BLaER1 treated with 17β-estradiol and CSF1 and Interleukin-3, amounts not matched to agents 10 nM and 100 nM (cell line): ENCODE data around the gene VPS25.

ENCODE experiments used
- H3K27ac ChIP-seq, 11 experiments: shearing (Covaris generic); formaldehyde crosslinking; 2 replicates each; pipeline ENCODE4 v1.8.1; 2022
- H3K27me3 ChIP-seq, 11 experiments: shearing (Covaris generic); formaldehyde crosslinking; 2 replicates each; pipeline ENCODE4 v1.8.1; 2022
- H3K36me3 ChIP-seq, 11 experiments: shearing (Covaris generic); formaldehyde crosslinking; 2 replicates each; pipeline ENCODE4 v1.8.1; 2022
- H3K4me1 ChIP-seq, 10 experiments: shearing (Covaris generic); formaldehyde crosslinking; 2 replicates each; pipeline ENCODE4 v1.8.1; 2022
- H3K4me2 ChIP-seq, 11 experiments: shearing (Covaris generic); formaldehyde crosslinking; 2 replicates each; pipeline ENCODE4 v1.8.1; 2022
- H3K4me3 ChIP-seq, 10 experiments: shearing (Covaris generic); formaldehyde crosslinking; 2 replicates each; pipeline ENCODE4 v1.8.1; 2022
- H3K9ac ChIP-seq, 11 experiments: shearing (Covaris generic); formaldehyde crosslinking; 2 replicates each; pipeline ENCODE4 v1.8.1; 2022
- H3K9me3 ChIP-seq, 11 experiments: shearing (Covaris generic); formaldehyde crosslinking; replicated peaks in 1 of 11; 2 replicates each; pipeline ENCODE4 v1.8.1; 2022
- H4K20me1 ChIP-seq, 11 experiments: shearing (Covaris generic); formaldehyde crosslinking; 2 replicates each; pipeline ENCODE4 v1.8.1; 2022
- Cebpa-rat ChIP-seq, 11 experiments: shearing (Covaris generic); IDR thresholded peaks; 2 replicates each; pipeline ENCODE4 v1.8.1; 2022

Gene VPS25

DNA sequence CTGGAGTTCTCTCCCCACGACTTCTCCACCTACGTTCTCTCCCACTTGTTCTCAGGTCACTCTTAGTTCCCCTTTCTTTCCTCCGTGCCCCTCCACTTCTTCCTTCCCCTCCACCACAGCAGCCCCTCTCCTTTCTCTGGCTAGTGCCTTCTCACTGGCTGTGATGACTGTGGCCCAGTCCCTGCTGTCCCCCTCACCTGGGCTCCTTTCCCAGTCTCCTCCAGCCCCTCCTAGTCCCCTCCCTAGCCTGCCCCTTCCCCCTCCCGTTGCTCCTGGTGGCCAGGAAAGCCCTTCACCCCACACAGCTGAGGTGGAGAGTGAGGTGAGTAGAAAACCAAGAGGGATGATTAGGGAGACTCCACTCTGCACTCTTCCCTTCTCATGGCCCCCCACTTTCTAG, 21.8 kb downstream of the VPS25 start:
- H3K27ac ChIP-seq: no peak overlapping the region
- peaks cover 15 to 37% (median 27%) of the 10 kb centered on the region in 10 experiments for H3K4me1 ChIP-seq
- H3K4me2 ChIP-seq: peak overlapping the region in 4 of 11 experiments; percentile 23 to 42 (median 34); a peak in 3 of 22 replicates
- no peak overlapping the region for H3K4me3 ChIP-seq
- no peaks in the 10 kb centered on the region for H3K9me3 ChIP-seq
- 0 out of 22 replicates have a peak overlapping the region, but pooled peaks of 1 of the 11 experiments have one; percentile 4 for H3K9ac ChIP-seq
- no peaks in the 10 kb centered on the region for H3K27me3 ChIP-seq
- H3K36me3 ChIP-seq: peaks cover 0 to 20% (median 4%) of the 10 kb centered on the region in 11 experiments; a peak in 6 of 22 replicates
- no peak for TF ChIP-seq Cebpa-rat (IDR thresholded peaks at IDR 0.05)
- no peaks in the 10 kb centered on the region for H4K20me1 ChIP-seq

DNA sequence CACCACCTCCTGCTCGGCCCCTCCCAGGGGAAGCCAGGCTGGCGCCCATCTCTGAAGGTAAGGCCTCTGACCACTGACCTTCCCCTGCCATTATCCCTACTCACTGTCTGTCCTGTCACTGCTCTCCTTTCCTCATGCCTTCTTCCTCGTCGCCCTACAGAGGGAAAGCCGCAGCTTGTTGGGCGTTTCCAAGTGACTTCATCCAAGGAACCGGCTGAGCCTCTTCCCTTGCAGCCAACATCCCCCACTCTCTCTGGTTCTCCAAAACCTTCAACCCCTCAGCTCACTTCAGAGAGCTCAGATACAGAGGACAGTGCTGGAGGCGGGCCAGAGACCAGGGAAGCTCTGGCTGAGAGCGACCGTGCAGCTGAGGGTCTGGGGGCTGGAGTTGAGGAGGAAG, 22.2 kb downstream of the VPS25 start:
- Histone ChIP-seq H3K27ac (no peak overlapping the region), H3K36me3 (peaks cover 0 to 20% (median 4%) of the 10 kb centered on the region in 11 experiments; a peak in 6 of 22 replicates), H3K4me1 (peaks cover 15 to 37% (median 27%) of the 10 kb centered on the region in 10 experiments), H3K9ac (0 out of 22 replicates have a peak overlapping the region, but pooled peaks of 1 of the 11 experiments have one; percentile 4), H3K27me3 (no peaks in the 10 kb centered on the region), H3K4me2 (peak overlapping the region in 4 of 11 experiments; percentile 23 to 42 (median 34); a peak in 3 of 22 replicates), H3K4me3 (no peak overlapping the region), H3K9me3 (no peaks in the 10 kb centered on the region), H4K20me1 (no peaks in the 10 kb centered on the region)
- TF ChIP-seq Cebpa-rat (IDR thresholded peaks at IDR 0.05): no peak

DNA sequence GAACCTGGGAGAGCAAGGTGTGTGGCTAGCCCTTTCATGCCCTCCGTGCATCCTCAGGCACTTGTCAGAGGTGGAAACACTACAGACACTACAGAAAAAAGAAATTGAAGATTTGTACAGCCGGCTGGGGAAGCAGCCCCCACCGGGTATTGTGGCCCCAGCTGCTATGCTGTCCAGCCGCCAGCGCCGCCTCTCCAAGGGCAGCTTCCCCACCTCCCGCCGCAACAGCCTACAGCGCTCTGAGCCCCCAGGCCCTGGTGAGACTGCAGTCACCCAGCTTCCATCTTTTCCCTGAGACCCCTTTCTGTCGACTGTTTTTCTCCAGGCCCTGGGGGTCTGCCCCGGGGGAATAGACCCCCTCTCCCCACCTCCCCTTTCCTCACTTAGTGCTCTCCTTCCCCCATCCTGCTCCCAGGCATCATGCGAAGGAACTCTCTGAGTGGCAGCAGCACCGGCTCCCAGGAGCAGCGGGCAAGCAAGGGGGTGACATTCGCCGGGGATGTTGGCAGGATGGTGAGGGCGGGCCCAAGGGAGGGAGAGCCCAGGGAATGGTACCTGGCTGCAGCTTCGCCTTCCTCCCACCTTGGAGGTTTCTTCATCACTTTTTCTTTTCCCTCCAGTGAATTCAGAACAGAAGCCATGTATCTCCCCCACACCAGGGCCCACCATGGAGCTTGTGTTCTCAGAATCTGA, 23.0 kb downstream of the VPS25 start:
- Histone ChIP-seq H3K9ac (peak overlapping the region in 1 of 11 experiments; percentile 83; a peak in 2 of 22 replicates), H4K20me1 (no peaks in the 10 kb centered on the region), H3K27me3 (no peaks in the 10 kb centered on the region), H3K36me3 (peaks cover 0 to 20% (median 4%) of the 10 kb centered on the region in 11 experiments; a peak in 6 of 22 replicates), H3K27ac (no peak overlapping the region), H3K4me1 (peaks cover 15 to 37% (median 27%) of the 10 kb centered on the region in 10 experiments), H3K9me3 (no peaks in the 10 kb centered on the region), H3K4me3 (no peak overlapping the region), H3K4me2 (peak overlapping the region in 4 of 11 experiments; percentile 93 to 99 (median 98); a peak in 4 of 22 replicates)
- TF ChIP-seq Cebpa-rat (IDR thresholded peaks at IDR 0.05): no peak

DNA sequence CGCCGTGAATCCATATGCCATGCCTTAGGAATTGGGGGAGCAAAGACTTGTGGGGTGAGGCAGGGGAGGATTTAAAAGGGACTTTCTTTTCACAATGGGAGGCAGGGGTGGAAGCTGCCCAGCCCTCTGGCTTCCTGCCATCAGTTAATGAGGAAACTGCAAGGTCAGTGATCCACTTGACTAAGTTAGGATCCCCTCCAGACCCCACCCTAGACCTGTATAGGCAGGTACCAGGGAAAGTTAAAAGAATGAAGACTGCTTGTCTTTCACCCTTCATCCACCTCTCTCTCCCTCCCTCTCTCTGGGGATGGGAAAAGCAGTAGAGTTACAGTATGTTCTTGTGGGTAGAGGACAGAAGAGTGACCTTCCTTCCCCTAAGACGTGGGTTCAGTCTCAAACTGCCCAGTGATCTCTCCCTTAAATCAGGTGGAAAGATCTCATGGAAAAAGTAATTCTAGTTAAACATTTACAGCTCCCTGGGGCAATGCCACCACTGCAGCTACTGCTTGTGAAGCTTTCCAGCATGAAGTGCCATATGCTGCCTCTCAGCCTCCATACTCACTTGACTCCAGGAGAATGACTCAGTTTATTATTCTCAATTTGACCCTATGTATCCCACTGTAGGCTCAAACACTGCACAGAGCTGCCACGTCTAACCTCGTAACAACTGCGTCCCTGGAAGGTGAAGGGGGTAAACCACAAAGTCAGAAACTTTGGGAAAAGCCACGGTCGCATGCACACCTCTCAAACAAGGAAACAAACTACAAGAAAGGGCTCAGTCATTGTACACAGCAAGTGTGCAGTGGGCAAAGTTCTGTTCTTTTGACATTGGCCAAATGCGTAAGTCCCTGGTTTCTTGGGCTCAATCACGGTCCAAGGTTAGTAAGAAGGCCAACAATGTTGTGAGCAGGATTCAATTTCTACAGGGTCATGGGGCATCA, 24.1 kb downstream of the VPS25 start:
- H3K36me3 ChIP-seq: peaks cover 0 to 20% (median 4%) of the 10 kb centered on the region in 11 experiments; a peak in 6 of 22 replicates
- H3K4me1 ChIP-seq: peaks cover 15 to 37% (median 27%) of the 10 kb centered on the region in 10 experiments
- no peaks in the 10 kb centered on the region for H4K20me1 ChIP-seq
- peak overlapping the region; percentile 75 to 94 (median 86) for H3K4me3 ChIP-seq
- TF ChIP-seq Cebpa-rat (IDR thresholded peaks at IDR 0.05): no peak
- H3K27ac ChIP-seq: peak overlapping the region in 8 of 11 experiments; percentile 65 to 84 (median 78); a peak in 8 of 22 replicates
- H3K27me3 ChIP-seq: no peaks in the 10 kb centered on the region
- H3K9ac ChIP-seq: peak overlapping the region; percentile 79 to 90 (median 88)
- no peaks in the 10 kb centered on the region for H3K9me3 ChIP-seq
- H3K4me2 ChIP-seq: peak overlapping the region; percentile 87 to 99 (median 94)

DNA sequence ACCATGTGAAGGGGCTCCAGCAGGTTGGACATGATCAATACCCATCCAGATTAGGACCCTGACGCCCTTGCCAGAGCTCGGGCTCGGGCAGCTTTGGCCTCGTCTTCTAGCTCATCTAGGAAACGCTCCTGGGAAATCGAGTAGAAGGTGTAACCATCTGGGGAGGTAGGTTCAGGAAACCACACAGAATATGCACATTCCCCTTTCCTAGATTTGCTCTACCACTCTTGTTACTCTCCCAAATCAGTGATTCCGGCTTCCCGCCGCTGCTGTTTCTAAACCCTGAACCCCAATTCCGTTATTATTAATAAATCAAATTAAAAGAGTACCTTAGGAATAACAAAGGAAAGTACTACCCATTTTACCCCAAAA, 24.7 kb downstream of the VPS25 start:
- H3K4me1 ChIP-seq: peaks cover 15 to 37% (median 27%) of the 10 kb centered on the region in 10 experiments
- no peaks in the 10 kb centered on the region for H3K27me3 ChIP-seq

DNA sequence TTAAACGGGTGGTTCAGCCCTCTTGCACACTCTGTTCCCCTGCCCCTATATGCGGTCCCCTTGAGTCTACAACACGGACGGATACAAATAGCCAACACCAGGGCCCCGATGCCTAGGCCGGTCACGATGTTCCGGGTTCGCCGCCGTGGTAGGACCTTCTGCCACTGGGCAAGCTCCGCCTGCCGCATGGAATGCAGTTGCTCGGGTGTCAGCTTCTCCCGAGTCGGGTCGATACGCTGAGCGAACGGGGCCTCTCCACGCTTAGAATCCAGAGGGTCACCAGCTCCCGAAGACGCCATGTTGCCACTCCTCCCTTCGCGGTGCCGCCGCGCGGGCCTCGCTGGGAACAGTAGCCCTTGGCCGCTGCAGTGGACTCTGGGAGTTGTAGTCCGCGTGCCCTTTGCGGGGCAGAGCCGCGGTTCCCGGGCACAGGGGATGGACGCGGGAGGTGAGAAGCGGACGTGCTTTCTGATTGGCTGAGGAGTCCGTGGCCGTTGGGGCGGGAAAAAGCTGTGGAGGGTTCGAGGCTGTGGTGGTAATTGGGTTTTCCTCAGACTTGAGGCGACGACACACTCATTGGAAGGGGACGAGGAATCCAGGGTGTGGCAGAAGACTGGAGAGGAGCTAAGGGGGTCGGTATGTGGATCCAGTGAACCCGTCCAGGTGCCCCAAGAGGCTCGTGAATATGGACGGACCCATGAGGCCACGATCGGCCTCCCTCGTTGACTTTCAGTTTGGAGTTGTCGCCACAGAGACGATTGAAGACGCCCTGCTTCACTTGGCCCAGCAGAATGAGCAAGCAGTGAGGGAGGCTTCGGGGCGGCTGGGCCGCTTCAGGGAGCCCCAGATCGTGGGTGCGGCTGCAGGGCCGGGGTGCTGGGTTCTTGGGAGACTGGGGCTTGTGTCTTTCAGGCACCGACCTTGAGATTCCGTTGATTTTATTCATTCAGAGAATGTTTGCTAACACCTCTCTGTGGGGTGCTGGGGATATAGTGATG, 25.4 kb downstream of the VPS25 start, which contains the start of the genes CNTD1 and COA3:
Gene CNTD1, plus strand, starts transcription at position 479 of the 998 bp plus-strand sequence. Its CDS starts 207 bp downstream, at position 686.
Gene COA3, minus strand, starts transcription at position 322 of the 998 bp plus-strand sequence. Its CDS starts 23 bp downstream, at position 299.
- H3K27me3 ChIP-seq: no peaks in the 10 kb centered on the region
- TF ChIP-seq Cebpa-rat (IDR thresholded peaks at IDR 0.05): no peak
- H3K9me3 ChIP-seq: no peaks in the 10 kb centered on the region
- H3K4me2 ChIP-seq: peak within 1 kb of the TSS; percentile 87 to 99 (median 94)
- peak within 1 kb of the TSS; percentile 55 to 84 (median 76); a peak in 21 of 22 replicates for H3K27ac ChIP-seq
- no peaks in the 10 kb centered on the region for H4K20me1 ChIP-seq
- peak within 1 kb of the TSS; percentile 79 to 90 (median 88) for H3K9ac ChIP-seq
- H3K4me3 ChIP-seq: peak within 1 kb of the TSS; percentile 75 to 94 (median 86)
- H3K4me1 ChIP-seq: peaks cover 15 to 37% (median 27%) of the 10 kb centered on the region in 10 experiments
- H3K36me3 ChIP-seq: peaks cover 0 to 20% (median 4%) of the 10 kb centered on the region in 11 experiments; a peak in 6 of 22 replicates

More for the DNA sequence above, 24.7 kb downstream of the VPS25 start:
- Histone ChIP-seq H3K36me3 (peaks cover 0 to 20% (median 4%) of the 10 kb centered on the region in 11 experiments; a peak in 6 of 22 replicates), H4K20me1 (no peaks in the 10 kb centered on the region), H3K27ac (peak overlapping the region; percentile 55 to 84 (median 76); a peak in 21 of 22 replicates), H3K4me2 (peak overlapping the region; percentile 87 to 99 (median 94)), H3K9ac (peak overlapping the region; percentile 79 to 90 (median 88)), H3K9me3 (no peaks in the 10 kb centered on the region), H3K4me3 (peak overlapping the region; percentile 75 to 94 (median 86))
- TF ChIP-seq Cebpa-rat (IDR thresholded peaks at IDR 0.05): no peak

DNA sequence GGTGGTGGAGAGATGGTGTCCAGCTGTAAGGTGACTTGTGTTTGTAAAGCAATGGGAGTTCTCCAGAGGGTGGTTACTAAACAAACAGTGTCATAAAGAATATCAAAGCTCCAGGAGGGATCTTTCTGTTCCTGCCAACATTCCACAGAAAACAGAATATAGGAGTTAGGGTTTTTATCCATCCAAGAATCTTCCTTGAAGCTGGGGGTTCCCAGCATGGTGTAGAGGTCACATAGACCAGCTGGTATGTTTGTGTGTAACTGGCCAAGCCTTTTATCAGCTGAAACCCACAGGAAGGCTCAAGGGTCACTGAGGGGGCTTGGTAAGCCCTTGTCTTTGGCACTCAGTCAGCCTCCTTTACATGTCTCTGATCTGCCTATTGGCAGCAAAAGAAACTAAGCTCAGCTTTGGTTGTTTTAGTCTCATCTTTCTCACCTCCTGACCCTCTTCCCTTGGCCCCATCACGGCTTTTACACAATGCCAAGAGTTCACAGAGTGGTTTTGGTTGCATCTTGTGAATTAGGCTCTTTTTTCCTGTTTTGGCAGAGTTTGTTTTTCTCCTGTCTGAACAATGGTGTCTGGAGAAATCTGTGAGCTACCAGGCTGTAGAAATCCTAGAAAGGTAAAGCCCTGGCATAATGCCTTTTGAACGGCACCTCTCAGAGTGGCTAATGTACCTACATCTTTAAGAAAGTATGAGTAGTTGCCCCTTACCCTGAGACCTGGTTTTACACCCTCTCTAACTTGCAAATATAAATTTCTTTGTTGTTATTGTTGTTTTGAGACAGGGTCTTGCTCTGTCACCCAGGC, 30.0 kb downstream of the VPS25 start:
- no peak overlapping the region for H3K4me3 ChIP-seq
- TF ChIP-seq Cebpa-rat (IDR thresholded peaks at IDR 0.05): no peak
- H3K4me2 ChIP-seq: no peak overlapping the region
- no peaks in the 10 kb centered on the region for H4K20me1 ChIP-seq
- H3K27me3 ChIP-seq: no peaks in the 10 kb centered on the region
- H3K9ac ChIP-seq: no peak overlapping the region
- no peak overlapping the region for H3K27ac ChIP-seq
- H3K9me3 ChIP-seq: no peaks in the 10 kb centered on the region
- H3K36me3 ChIP-seq: peaks cover 0 to 11% (median 7%) of the 10 kb centered on the region in 11 experiments; a peak in 10 of 22 replicates
- H3K4me1 ChIP-seq: peaks cover 0 to 5% (median 4%) of the 10 kb centered on the region in 10 experiments; a peak in 6 of 20 replicates
